Spleen (tissue), 11 donors: Measurements from ENCODE around the gene STAT2. TPM values are rescaled to one million over a fixed set of nuclear protein-coding genes. Genes with fewer than 3 reads are reported as not detected.
A peak's percentile ranks its signal among the peaks of the same experiment; 100 is the strongest.

Experiments used
- DNase-seq: peaks from one replicate; pipeline ENCODE4 v3.0.0-alpha.2; 2020
- H3K27ac ChIP-seq, 8 donors: fragments of 200-600 bp; sonication (generic) in 7 of 8; 1 replicate in 4 of 8; 2 replicates in 4 of 8; pipeline versions ENCODE4 v1.5.0 to v1.8.0; 2016 to 2021; ENCODE audit warnings: inconsistent platforms in 4 of 8, mild to moderate bottlenecking in 4 of 8, moderate library complexity in 1 of 8
- H3K27me3 ChIP-seq, 7 donors: fragments of 200-600 bp; sonication (generic) in 6 of 7; replicated peaks in 1 of 7; 1 replicate in 4 of 7; 2 replicates in 3 of 7; pipeline versions ENCODE4 v1.5.0 to v1.8.0; 2016 to 2021; ENCODE audit warnings: inconsistent platforms in 3 of 7, mild to moderate bottlenecking in 1 of 7
- H3K36me3 ChIP-seq, 6 donors: fragments of 200-600 bp; sonication (generic) in 5 of 6; 1 replicate in 4 of 6; 2 replicates in 2 of 6; pipeline versions ENCODE4 v1.5.0 to v1.8.0; 2016 to 2021; ENCODE audit warnings: inconsistent platforms in 2 of 6
- H3K4me1 ChIP-seq, 6 donors: fragments of 200-600 bp; sonication (generic) in 5 of 6; 1 replicate in 3 of 6; 2 replicates in 3 of 6; pipeline versions ENCODE4 v1.5.0 to v1.8.0; 2016 to 2021; ENCODE audit warnings: inconsistent platforms in 3 of 6
- H3K4me3 ChIP-seq, 8 donors: fragments of 200-600 bp; sonication (generic) in 7 of 8; 1 replicate in 4 of 8; 2 replicates in 4 of 8; pipeline versions ENCODE4 v1.5.0 to v1.8.0; 2016 to 2021; ENCODE audit warnings: inconsistent platforms in 4 of 8, mild to moderate bottlenecking in 4 of 8, moderate library complexity in 2 of 8
- H3K9me3 ChIP-seq, 8 donors: fragments of 200-600 bp; sonication (generic) in 7 of 8; 1 replicate in 4 of 8; 2 replicates in 4 of 8; pipeline versions ENCODE4 v1.5.0 to v1.8.0; 2016 to 2021; ENCODE audit warnings: inconsistent platforms in 4 of 8
- POLR2A ChIP-seq, 3 donors: fragments of 450-650 bp; IDR thresholded peaks; one replicate each; pipeline ENCODE4 v1.5.1; 2017; ENCODE audit warnings: antibody characterized with exemption in 3 of 3, mild to moderate bottlenecking in 1 of 3
- POLR2AphosphoS5 ChIP-seq, 3 donors: sonication (generic); formaldehyde crosslinking; IDR thresholded peaks; one replicate each; pipeline ENCODE4 v1.5.1; 2017; ENCODE audit warnings: antibody characterized with exemption in 3 of 3
- WGBS, 5 donors: extraction: QIAGEN DNeasy Blood & Tissue Kit in 3 of 5; methylation state at CpG; one replicate each; pipeline versions ENCODE4 v1.1.5 to v1.1.7; 2013 to 2018; 5-methylcytosine and 5-hydroxymethylcytosine counted together
- intact Hi-C: fragments of 100-400 bp; cut with DNase I; formaldehyde crosslinking; loops from one replicate; pipeline ENCODE4 v1.15.0; 2023; ENCODE audit warnings: low total_unique reads
- polyA plus RNA-seq, 3 donors: library from polyadenylated mRNA; stranded (reverse); fragments of 200-250 nt; gene quantifications; one replicate each; pipeline ENCODE4 v1.2.1, GENCODE V29; 2013
- total RNA-seq, 7 donors: library from RNA; depleted of rRNA in 3 of 7; stranded (reverse); fragments of >200 nt in 3 of 7; fragmentation: NEBNext Ultra II Directional in 4 of 7; extraction: Animal tissue kit (Norgen Biotek cat#: 25700) in 4 of 7; gene quantifications; one replicate each; pipeline versions ENCODE4 v1.1.0 to v1.2.1, GENCODE V29; 2016 to 2021
- TF ChIP-seq, protein P1 (sequence below), 11 experiments: fragments of 200-600 bp in 7 of 11; fragments of 450-650 bp in 4 of 11; sonication (generic) in 4 of 11; IDR thresholded peaks in 8 of 11; conservative IDR thresholded peaks in 3 of 11; 1 replicate in 7 of 11; 2 replicates in 4 of 11; pipeline versions ENCODE4 v1.4.0 to v1.8.0; 2016 to 2021; ENCODE audit warnings: antibody characterized with exemption in 11 of 11, inconsistent platforms in 4 of 11, mild to moderate bottlenecking in 1 of 11
- donor health status: healthy with polysubstance abuse.
- donor health status: DM: no; HTN: no; CAD: no; lungs with moderate emphysema.
- donor health status: DM: no; HTN: no; CAD: no.
- donor health status: Bipolar disorder and iron deficiency.
- donor health status: healthy.
- donor health status: DM: no; HTN: no; CAD: no.
- donor health status: DM: yes; HTN: yes; CAD: no.

Gene STAT2
- total and polyA plus RNA-seq, 10 donors = 41.5 to 262 (median 230) TPM

DNA sequence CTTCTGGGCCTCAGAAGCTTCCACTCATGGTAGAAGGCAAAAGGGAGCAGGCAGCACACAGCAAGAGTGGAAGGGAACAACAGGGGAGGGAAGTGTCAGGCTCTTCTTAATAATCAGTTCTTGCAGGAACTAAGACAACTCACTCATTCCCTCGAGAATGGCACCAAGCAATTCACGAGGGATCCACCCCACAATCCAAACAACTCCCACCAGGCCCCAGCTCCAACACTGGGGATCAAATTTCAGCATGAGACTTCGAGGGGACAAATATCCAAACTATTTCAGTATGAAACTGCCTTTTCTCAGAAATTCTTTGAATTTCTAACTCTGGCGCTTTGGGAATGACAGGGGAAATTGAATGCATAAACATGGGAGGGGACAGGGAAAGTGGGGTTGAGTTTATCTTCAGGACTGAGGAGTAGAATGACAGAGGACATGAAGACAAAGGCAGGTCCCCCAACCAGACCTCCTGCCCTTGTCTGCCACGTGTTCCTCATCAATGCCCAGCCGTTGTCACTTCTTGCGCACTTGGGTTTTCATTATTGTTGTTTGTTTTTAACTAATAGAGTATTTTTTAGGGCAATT, 27.3 kb upstream of the STAT2 start:
- DNase-seq = no peak
- no peaks in the 10 kb centered on the region for H3K4me1 ChIP-seq
- no peaks in the 10 kb centered on the region for H3K9me3 ChIP-seq
- H3K36me3 ChIP-seq = no peaks in the 10 kb centered on the region
- no peak overlapping the region for H3K4me3 ChIP-seq
- H3K27ac ChIP-seq = peak overlapping the region in 1 of 8 donors; percentile 26
- WGBS, 5 donors = 63 to 73% (median 69%) methylated on average over 7 of the region's 7 CpGs
- intact Hi-C loops = no loop called here
- TF ChIP-seq POLR2AphosphoS5 (IDR thresholded peaks at IDR 0.05) = no peak
- no peak for TF ChIP-seq POLR2A (IDR thresholded peaks at IDR 0.05)
- TF ChIP-seq, protein P1, sequence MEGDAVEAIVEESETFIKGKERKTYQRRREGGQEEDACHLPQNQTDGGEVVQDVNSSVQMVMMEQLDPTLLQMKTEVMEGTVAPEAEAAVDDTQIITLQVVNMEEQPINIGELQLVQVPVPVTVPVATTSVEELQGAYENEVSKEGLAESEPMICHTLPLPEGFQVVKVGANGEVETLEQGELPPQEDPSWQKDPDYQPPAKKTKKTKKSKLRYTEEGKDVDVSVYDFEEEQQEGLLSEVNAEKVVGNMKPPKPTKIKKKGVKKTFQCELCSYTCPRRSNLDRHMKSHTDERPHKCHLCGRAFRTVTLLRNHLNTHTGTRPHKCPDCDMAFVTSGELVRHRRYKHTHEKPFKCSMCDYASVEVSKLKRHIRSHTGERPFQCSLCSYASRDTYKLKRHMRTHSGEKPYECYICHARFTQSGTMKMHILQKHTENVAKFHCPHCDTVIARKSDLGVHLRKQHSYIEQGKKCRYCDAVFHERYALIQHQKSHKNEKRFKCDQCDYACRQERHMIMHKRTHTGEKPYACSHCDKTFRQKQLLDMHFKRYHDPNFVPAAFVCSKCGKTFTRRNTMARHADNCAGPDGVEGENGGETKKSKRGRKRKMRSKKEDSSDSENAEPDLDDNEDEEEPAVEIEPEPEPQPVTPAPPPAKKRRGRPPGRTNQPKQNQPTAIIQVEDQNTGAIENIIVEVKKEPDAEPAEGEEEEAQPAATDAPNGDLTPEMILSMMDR (IDR thresholded peaks at IDR 0.05 in 8 of 11, conservative IDR thresholded peaks at IDR 0.05 in 3 of 11) = no peak
- no peaks in the 10 kb centered on the region for H3K27me3 ChIP-seq

DNA sequence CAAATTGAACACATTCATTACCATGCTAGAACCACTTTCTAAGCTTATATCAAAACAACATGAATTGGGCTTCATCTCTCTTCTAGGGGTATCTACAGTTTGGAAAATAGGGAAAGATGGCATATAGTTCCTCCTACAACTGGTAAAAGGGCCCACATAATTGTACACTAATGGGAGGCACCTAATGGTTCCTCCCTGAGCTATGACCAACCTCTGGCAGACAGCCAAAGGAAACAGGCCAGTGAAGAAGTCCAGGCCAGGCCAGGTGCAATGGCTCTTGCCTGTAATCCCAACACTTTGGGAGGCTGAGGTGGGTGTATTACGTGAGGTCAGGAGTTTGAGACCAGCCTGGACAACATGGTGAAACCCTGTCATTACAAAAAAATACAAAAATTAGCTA, 26.0 kb upstream of the STAT2 start:
- H3K27ac ChIP-seq = no peak overlapping the region
- no peaks in the 10 kb centered on the region for H3K9me3 ChIP-seq
- WGBS, 5 donors = 90 to 100% (median 100%) methylated on average over 1 of the region's 1 CpG
- TF ChIP-seq POLR2A (IDR thresholded peaks at IDR 0.05) (no peak), POLR2AphosphoS5 (IDR thresholded peaks at IDR 0.05) (no peak)
- TF ChIP-seq, protein P1 (IDR thresholded peaks at IDR 0.05 in 8 of 11, conservative IDR thresholded peaks at IDR 0.05 in 3 of 11) = no peak
- no peaks in the 10 kb centered on the region for H3K27me3 ChIP-seq
- H3K4me3 ChIP-seq = no peak overlapping the region
- no peaks in the 10 kb centered on the region for H3K4me1 ChIP-seq
- intact Hi-C loops = no loop called here
- no peak for DNase-seq
- no peaks in the 10 kb centered on the region for H3K36me3 ChIP-seq

DNA sequence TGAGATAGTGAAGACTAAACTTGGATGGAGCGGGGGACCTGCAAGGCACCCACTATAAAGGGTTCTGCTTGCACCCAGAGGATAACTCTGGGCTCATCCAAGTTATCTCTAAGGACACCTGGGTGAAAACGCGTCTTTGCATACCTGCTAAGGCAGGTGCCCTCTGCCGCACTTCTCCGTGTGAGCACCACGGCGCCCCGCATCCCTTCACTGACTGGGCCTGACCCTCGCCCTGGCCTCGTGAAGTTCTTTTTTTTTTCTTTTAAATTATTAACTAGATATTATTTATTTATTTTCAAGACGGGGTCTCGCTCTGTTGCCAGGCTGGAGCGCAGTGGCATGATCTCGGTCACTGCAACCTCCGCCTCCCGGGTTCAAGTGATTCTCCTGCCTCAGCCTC, 22.7 kb upstream of the STAT2 start:
- intact Hi-C loops = no loop called here
- Histone ChIP-seq H3K4me1 (peaks cover 0 to 2% (median 0%) of the 10 kb centered on the region in 6 donors), H3K4me3 (no peak overlapping the region), H3K9me3 (no peaks in the 10 kb centered on the region), H3K27me3 (no peaks in the 10 kb centered on the region), H3K36me3 (no peaks in the 10 kb centered on the region), H3K27ac (no peak overlapping the region)
- no peak for DNase-seq
- WGBS, 5 donors = 92 to 97% (median 94%) methylated on average over 16 of the region's 16 CpGs
- TF ChIP-seq, protein P1 (IDR thresholded peaks at IDR 0.05 in 8 of 11, conservative IDR thresholded peaks at IDR 0.05 in 3 of 11) = no peak
- TF ChIP-seq POLR2AphosphoS5 (IDR thresholded peaks at IDR 0.05) (no peak), POLR2A (IDR thresholded peaks at IDR 0.05) (no peak)

DNA sequence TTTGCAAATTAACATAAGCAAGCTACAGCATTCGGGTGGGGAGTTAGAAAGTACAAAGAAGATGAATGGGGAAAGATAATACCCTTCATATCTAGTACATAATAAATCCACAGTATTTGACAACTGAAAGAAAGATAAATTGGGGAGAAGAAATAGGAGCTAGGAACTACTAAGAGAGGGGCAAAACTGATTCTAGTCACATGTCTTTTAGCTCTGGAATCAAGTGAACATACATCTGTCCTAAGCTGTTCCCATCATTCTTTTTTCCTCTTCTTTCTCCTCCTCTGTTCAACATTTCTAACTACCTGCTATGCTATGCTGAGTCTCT, 18.0 kb upstream of the STAT2 start:
- H3K9me3 ChIP-seq = peaks cover 0 to 5% (median 0%) of the 10 kb centered on the region in 8 donors
- H3K4me1 ChIP-seq = peaks cover 4 to 43% (median 29%) of the 10 kb centered on the region in 6 donors
- no peaks in the 10 kb centered on the region for H3K36me3 ChIP-seq
- H3K4me3 ChIP-seq = no peak overlapping the region
- no peaks in the 10 kb centered on the region for H3K27me3 ChIP-seq
- 50 to 86% (median 70%) methylated on average over 1 of the region's 1 CpG for WGBS, 5 donors
- H3K27ac ChIP-seq = peak overlapping the region in 2 of 8 donors; percentile 73 to 85
- no peak for DNase-seq
- TF ChIP-seq, protein P1 (IDR thresholded peaks at IDR 0.05 in 8 of 11, conservative IDR thresholded peaks at IDR 0.05 in 3 of 11) = no peak
- TF ChIP-seq POLR2AphosphoS5 (IDR thresholded peaks at IDR 0.05) = no peak
- intact Hi-C loops = no loop called here
